HG03103 (cell line): ENCODE results near the gene ALG12.

Experiments
- ATAC-seq: cut with Tn5 transposase; IDR thresholded peaks from one replicate; pipeline ENCODE4 v1.9.1; 2021; ENCODE audit warnings: low read depth; ENCODE audit not compliant: unreplicated experiment

Gene ALG12

GRCh38 chr22:49871482-49871881, 46.8 kb downstream of the ALG12 start:
- no peak for ATAC-seq

GRCh38 chr22:49869845-49870712, 48.2 kb downstream of the ALG12 start:
- ATAC-seq, result no peak

GRCh38 chr22:49869086-49869830, 49.0 kb downstream of the ALG12 start:
- no peak for ATAC-seq

GRCh38 chr22:49867303-49868265, 50.7 kb downstream of the ALG12 start:
- ATAC-seq, result no peak

- no peak for ATAC-seq
These were observed 51.6 kb downstream of the ALG12 start for GRCh38 chr22:49866646-49867045.

DNA sequence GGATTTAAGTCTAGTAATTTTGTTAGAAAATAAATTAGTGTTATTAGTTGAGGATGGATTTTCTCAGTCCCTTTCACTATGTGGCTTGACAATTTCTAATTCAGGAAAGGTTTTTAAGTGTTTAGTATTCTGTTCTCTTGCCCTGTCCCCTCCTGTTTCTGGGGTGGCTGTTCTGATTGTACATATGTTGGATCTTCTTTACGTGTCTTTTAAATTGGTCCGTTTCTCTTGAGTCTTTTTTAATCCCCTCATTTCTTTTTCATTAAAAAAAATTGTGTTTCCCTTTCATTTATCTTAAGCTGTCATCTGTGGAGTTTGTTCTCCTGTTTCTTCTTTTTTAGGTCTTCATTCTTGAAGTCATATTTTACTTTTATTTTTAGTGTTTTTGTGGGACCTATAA, 52.1 kb downstream of the ALG12 start:
- no peak for ATAC-seq

GRCh38 chr22:49865156-49865555, 53.1 kb downstream of the ALG12 start:
- no peak for ATAC-seq

GRCh38 chr22:49863931-49864330, 54.3 kb downstream of the ALG12 start:
- no peak for ATAC-seq

DNA sequence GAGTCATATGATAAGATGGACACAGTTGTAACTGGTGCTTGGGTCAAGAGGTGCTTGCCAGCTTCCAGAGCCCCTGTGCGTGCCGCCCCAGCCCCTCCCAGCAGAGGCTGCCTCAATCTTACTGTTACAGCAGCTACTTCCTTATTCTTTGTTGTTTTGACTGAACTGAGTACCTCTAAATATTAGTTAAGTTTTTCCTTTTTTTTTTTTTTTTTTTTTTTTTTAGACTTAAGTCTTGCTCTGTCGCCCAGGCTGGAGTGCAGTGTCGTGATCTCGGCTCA, 55.8 kb downstream of the ALG12 start:
- ATAC-seq, result no peak

DNA sequence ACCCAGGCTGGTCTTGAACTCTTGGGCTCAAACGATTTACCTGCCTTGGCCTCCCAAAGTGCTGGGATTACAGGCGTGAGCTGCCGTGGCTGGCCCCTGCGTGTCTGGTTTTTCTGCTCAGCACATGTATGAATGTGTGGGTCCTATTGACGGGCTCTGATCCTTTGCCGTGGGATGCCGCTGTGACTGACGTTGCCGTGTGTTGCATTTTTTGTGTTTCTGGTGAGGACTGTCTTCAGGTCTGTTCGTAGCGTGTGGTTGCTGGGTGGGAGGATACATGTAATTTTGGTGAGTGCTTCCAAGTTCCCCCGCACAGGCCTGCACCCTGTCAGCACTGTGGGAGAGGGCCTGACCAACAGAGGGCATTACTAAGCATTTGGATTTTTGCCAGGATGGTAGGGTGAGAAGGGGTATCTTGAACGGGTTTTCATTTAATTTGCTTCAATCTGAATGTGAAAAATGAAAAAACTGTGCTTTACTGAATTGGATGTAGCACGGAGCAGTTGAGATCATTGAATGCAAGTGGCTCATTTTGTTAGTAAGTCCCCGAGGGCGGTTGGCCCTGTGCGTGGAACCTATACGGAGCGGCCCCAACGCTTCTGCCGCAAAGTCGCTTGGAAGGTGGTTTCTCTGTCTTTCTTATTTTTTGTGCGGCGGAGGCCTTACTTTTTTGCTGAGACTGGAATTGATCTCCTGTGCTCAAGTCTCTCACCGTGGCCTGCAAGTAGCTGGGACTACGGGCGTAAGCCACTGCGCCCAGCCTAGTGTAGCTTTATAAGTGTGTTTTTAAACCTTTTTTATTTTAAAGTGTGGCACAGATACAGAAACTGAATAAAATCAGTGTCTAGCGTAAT, 56.4 kb downstream of the ALG12 start:
- ATAC-seq, result no peak

DNA sequence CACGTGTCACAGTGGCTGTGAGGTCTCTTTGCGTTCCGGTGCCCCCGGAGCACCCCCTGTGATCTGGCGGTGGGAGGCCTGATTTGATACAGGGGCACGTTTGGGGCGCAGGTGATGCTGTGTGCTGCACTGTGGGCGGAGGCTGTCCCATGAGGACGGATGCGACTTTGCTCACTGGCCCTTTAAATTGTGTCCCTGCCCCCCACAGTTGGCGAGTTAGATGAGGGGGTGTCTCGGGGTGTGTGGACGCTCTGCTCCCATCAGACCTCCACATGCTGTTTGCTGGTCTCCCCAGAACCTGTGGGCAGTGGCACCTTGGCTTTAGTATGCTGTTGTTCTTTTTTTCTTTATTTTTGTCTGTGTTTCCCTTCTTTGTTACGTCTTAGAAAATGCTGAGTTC, 59.4 kb downstream of the ALG12 start:
- ATAC-seq, result no peak

GRCh38 chr22:49856766-49857618, 61.2 kb downstream of the ALG12 start:
- ATAC-seq, result no peak

- no peak for ATAC-seq
These were observed 61.9 kb downstream of the ALG12 start for GRCh38 chr22:49856343-49856742.

DNA sequence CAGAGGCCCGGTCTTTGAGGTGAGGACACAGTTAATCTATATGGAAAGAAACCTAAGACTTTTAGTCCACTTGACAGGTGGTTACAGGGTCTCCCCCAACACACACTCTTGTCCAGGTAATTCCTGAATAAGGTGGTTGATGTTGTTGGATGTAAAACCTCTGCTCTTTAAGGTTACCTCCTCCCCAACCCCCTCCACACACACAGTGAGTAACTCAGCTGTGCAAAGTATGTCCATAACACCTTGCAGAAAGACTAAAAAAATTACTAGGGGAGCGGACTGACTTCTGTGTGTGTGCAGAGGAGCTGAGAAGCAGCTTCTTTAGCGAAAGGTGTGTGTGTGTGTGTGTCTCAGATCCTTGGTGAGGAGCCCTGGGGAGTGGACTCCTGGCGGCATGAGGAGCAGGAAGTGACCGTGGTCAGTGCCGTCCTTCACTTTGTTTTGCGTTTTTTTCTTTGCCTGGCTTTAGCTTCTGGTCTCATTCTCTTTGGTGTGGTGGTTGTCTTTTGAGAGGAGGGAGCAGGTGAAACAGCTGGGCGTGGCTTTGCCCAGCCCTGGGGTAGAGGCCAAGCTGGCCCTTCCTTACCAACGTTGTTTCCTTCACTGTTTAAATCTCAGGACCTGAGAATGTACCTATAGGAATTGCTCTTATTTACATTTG, 62.9 kb downstream of the ALG12 start:
- no peak for ATAC-seq

- ATAC-seq, result no peak
These were observed 64.0 kb downstream of the ALG12 start for GRCh38 chr22:49853981-49854831.

DNA sequence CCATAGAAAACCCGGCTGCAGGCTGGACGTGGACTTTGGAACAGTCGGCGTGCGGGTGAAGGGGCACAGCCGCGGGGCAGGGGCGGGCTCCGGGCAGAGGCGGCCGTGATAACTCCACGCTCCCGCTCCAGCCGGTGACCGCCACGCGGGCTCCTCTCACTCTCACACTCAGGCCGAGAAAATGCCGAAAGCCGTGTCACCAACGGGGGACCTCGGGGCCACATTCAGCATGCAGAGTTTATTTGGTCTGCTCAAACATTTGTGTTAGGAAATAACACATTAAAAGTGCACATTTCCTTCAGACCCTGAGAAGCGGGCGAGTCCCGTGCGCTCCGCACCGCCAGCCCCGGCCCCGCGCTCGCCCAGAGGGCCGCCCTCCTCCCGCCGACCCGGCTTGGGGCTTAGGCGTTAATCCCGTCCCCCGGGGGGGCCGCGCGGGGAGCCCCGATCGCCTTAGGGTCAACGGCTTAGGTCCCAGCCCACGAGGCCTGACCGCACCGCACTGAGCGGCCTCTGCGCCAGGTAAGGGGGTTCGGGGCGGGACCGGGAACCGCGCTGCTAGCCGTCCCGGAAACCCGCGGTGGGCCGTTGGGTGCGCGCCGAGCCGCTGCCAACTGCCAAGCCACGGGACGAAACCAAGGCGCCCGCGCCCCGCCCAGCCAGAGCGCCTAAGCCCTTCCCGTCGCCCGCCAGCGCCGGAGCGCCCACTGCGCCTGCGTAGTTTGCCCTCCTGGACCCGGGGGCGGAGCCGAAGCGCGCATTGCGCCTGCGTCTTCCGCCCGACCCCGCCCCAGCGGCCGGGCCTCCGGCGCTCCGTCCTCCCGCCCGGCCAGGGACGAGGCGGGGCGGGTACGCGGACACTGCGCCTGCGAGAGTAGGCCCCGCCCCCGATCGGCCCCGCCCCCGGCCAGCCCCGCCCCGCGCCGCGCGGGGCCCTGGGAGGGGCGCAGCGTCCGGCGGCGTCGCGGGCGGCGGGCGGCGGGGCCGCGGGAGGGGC, 65.0 kb downstream of the ALG12 start, which contains the start of gene ZBED4:
ZBED4 (plus strand) TSS at position 947 of the 997 bp plus-strand sequence. CDS start 29,819 bp downstream, outside the sequence.
- ATAC-seq, result peak; percentile 63
